ENCODE results near the gene POMGNT1.
"Not testable (repeated sequence)": the region's sequence is repeated elsewhere in the genome, so short reads cannot be mapped to it uniquely, and the experiment has no call there.

GRCh38 chr1:46243831-46244230, 45.6 kb upstream of the POMGNT1 start:
- not testable (repeated sequence) for TF ChIP-seq CTCF (IDR thresholded peaks at IDR 0.05; ENCODE audit: insufficient read depth, low read length, poor library complexity, severe bottlenecking); EZH2phosphoT487 (conservative IDR thresholded peaks at IDR 0.05; ENCODE audit: low read length)
